ENCODE results near the gene SPTLC2.
"Not testable (repeated sequence)": the region's sequence is repeated elsewhere in the genome, so short reads cannot be mapped to it uniquely, and the experiment has no call there.

The SPTLC2 gene

GRCh38 chr14:77549451-77549850 lies 67.0 kb downstream of the SPTLC2 start:
- FAIRE-seq (no peak), DNase-seq (ENCODE audit: low spot score) (no peak)

- no peak for FAIRE-seq
Observed at GRCh38 chr14:77547512-77548180, 68.8 kb downstream of the SPTLC2 start.

GRCh38 chr14:77545171-77545570 lies 71.3 kb downstream of the SPTLC2 start:
- FAIRE-seq; DNase-seq (ENCODE audit: low spot score): not testable (repeated sequence)

More at GRCh38 chr14:77547512-77548180, 68.8 kb downstream of the SPTLC2 start:
- DNase-seq (ENCODE audit: low spot score): no peak

GRCh38 chr14:77544571-77544970 lies 71.9 kb downstream of the SPTLC2 start:
- DNase-seq (ENCODE audit: low spot score) (no peak), FAIRE-seq (no peak)

- FAIRE-seq (no peak), DNase-seq (ENCODE audit: low spot score) (no peak)
Observed at GRCh38 chr14:77543637-77544334, 72.7 kb downstream of the SPTLC2 start.

- no peak for DNase-seq (ENCODE audit: low spot score)
- FAIRE-seq: no peak
Observed at GRCh38 chr14:77543240-77543551, 73.2 kb downstream of the SPTLC2 start.

- no peak for FAIRE-seq
- no peak for DNase-seq (ENCODE audit: low spot score)
Observed at GRCh38 chr14:77542421-77543239, 73.8 kb downstream of the SPTLC2 start.

GRCh38 chr14:77541905-77542304 lies 74.5 kb downstream of the SPTLC2 start:
- DNase-seq (ENCODE audit: low spot score) (no peak), FAIRE-seq (no peak)

- DNase-seq (ENCODE audit: low spot score); FAIRE-seq: not testable (repeated sequence)
Observed at GRCh38 chr14:77536951-77537350, 79.5 kb downstream of the SPTLC2 start.

GRCh38 chr14:77531071-77531470 lies 85.4 kb downstream of the SPTLC2 start:
- no peak for DNase-seq (ENCODE audit: low spot score)
- FAIRE-seq: no peak

- no peak for DNase-seq (ENCODE audit: low spot score)
- FAIRE-seq: no peak
Observed at GRCh38 chr14:77529963-77530362, 86.5 kb downstream of the SPTLC2 start.

GRCh38 chr14:77529213-77529612 lies 87.2 kb downstream of the SPTLC2 start:
- no peak for DNase-seq (ENCODE audit: low spot score)
- FAIRE-seq: no peak

GRCh38 chr14:77528701-77529100 lies 87.7 kb downstream of the SPTLC2 start:
- FAIRE-seq: not testable (repeated sequence)

GRCh38 chr14:77526266-77526665 lies 90.2 kb downstream of the SPTLC2 start:
- FAIRE-seq: no peak

More at GRCh38 chr14:77528701-77529100, 87.7 kb downstream of the SPTLC2 start:
- DNase-seq (ENCODE audit: low spot score): not testable (repeated sequence)

GRCh38 chr14:77524536-77524935 lies 91.9 kb downstream of the SPTLC2 start:
- FAIRE-seq (no peak), DNase-seq (ENCODE audit: low spot score) (no peak)

More at GRCh38 chr14:77526266-77526665, 90.2 kb downstream of the SPTLC2 start:
- no peak for DNase-seq (ENCODE audit: low spot score)

GRCh38 chr14:77523109-77523508 lies 93.3 kb downstream of the SPTLC2 start:
- no peak for FAIRE-seq

GRCh38 chr14:77520555-77520954 lies 95.9 kb downstream of the SPTLC2 start:
- FAIRE-seq: no peak

More at GRCh38 chr14:77523109-77523508, 93.3 kb downstream of the SPTLC2 start:
- DNase-seq (ENCODE audit: low spot score): no peak

GRCh38 chr14:77516126-77516525 lies 100.3 kb downstream of the SPTLC2 start:
- FAIRE-seq: no peak
- no peak for DNase-seq (ENCODE audit: low spot score)

More at GRCh38 chr14:77520555-77520954, 95.9 kb downstream of the SPTLC2 start:
- no peak for DNase-seq (ENCODE audit: low spot score)

GRCh38 chr14:77511486-77512162 lies 104.8 kb downstream of the SPTLC2 start:
- FAIRE-seq (no peak), DNase-seq (ENCODE audit: low spot score) (no peak)

GRCh38 chr14:77509366-77509765 lies 107.1 kb downstream of the SPTLC2 start:
- no peak for DNase-seq (ENCODE audit: low spot score)
- FAIRE-seq: no peak

- DNase-seq (ENCODE audit: low spot score): no peak
- FAIRE-seq: no peak
Observed at GRCh38 chr14:77508876-77509275, 107.6 kb downstream of the SPTLC2 start.

Measured in RCC 7860 (cell line).